WTC11 (cell line): ENCODE results near the gene BMP8B. TPM values are rescaled to one million over a fixed set of nuclear protein-coding genes. Genes with fewer than 3 reads are reported as not detected.

ENCODE experiments used
- ATAC-seq: fragments of 200-7000 bp; cut with Tn5 transposase; 2 replicates; pipeline ENCODE4 v1.10.0; 2021; ENCODE audit warnings: mild to moderate bottlenecking, moderate library complexity
- CTCF ChIA-PET: fragments of 300-600 bp; sonication (Branson Sonifier 250); formaldehyde crosslinking; loops from one replicate; lab custom pipeline; 2021; ENCODE audit warnings: antibody characterized with exemption; lab: Charles Lee
- POLR2A ChIA-PET: fragments of 350-600 bp; sonication (Branson Sonifier 250); formaldehyde crosslinking; loops from one replicate; lab custom pipeline; 2021; ENCODE audit warnings: antibody characterized with exemption; lab: Charles Lee
- DNase-seq: peaks from one replicate; pipeline ENCODE4 v3.0.0; 2021; ENCODE audit warnings: low spot score
- H3K27ac Mint-ChIP-seq: 2 replicates; pipeline ENCODE4 v1.8.0; 2021; ENCODE audit warnings: mixed read lengths
- H3K27me3 Mint-ChIP-seq: 2 replicates; pipeline ENCODE4 v1.8.0; 2021; ENCODE audit warnings: low read depth, mild to moderate bottlenecking, moderate library complexity, mixed read lengths
- H3K36me3 Mint-ChIP-seq: 2 replicates; pipeline ENCODE4 v1.8.0; 2021; ENCODE audit warnings: mixed read lengths
- H3K4me1 Mint-ChIP-seq: 2 replicates; pipeline ENCODE4 v1.8.0; 2022; ENCODE audit warnings: mixed read lengths
- H3K4me3 Mint-ChIP-seq: 2 replicates; pipeline ENCODE4 v1.8.0; 2021; ENCODE audit warnings: mild to moderate bottlenecking, moderate library complexity, mixed read lengths
- H3K9me3 Mint-ChIP-seq: 2 replicates; pipeline ENCODE4 v1.8.0; 2021; ENCODE audit warnings: mixed read lengths
- CBFB ChIP-seq: sonication (generic); formaldehyde crosslinking; IDR thresholded peaks from 2 replicates; pipeline ENCODE4 v1.8.1; 2022; ENCODE audit warnings: mild to moderate bottlenecking, low read depth, missing genetic modification reagents
- CREB1 ChIP-seq: sonication (generic); formaldehyde crosslinking; IDR thresholded peaks from 2 replicates; pipeline ENCODE4 v1.8.0; 2023; ENCODE audit warnings: mild to moderate bottlenecking, missing genetic modification reagents
- IRF2 ChIP-seq: sonication (generic); formaldehyde crosslinking; IDR thresholded peaks from 2 replicates; pipeline ENCODE4 v1.8.0; 2022; ENCODE audit warnings: low read depth, missing genetic modification reagents, borderline replicate concordance
- JUN ChIP-seq: sonication (generic); formaldehyde crosslinking; IDR thresholded peaks from 2 replicates; pipeline ENCODE4 v1.8.0; 2023; ENCODE audit warnings: mild to moderate bottlenecking, missing genetic modification reagents
- MXD4 ChIP-seq: fragments of 250-450 bp; sonication (Bioruptor Pico); IDR thresholded peaks from 2 replicates; pipeline ENCODE4 v1.8.0; 2021; ENCODE audit warnings: mild to moderate bottlenecking, moderate library complexity, borderline replicate concordance
- NFYB ChIP-seq: sonication (generic); formaldehyde crosslinking; conservative IDR thresholded peaks from 2 replicates; pipeline ENCODE4 v1.8.0; 2022; ENCODE audit warnings: low read depth, missing genetic modification reagents
- NR2C2 ChIP-seq: sonication (generic); formaldehyde crosslinking; IDR thresholded peaks from 2 replicates; pipeline ENCODE4 v1.8.0; 2022; ENCODE audit warnings: mild to moderate bottlenecking, missing genetic modification reagents
- TEAD4 ChIP-seq: sonication (generic); formaldehyde crosslinking; IDR thresholded peaks from 2 replicates; pipeline ENCODE4 v1.8.0; 2022; ENCODE audit warnings: mild to moderate bottlenecking, missing genetic modification reagents
- ZNF317 ChIP-seq: sonication (generic); formaldehyde crosslinking; IDR thresholded peaks from 2 replicates; pipeline ENCODE4 v1.8.1; 2023; ENCODE audit warnings: low read depth, mild to moderate bottlenecking, moderate library complexity, missing genetic modification reagents, borderline replicate concordance
- total RNA-seq: library from RNA; stranded (reverse); gene quantifications from 3 replicates; pipeline ENCODE4 v1.2.3, GENCODE V29; 2021
- TF ChIP-seq, protein P1 (sequence below): sonication (generic); formaldehyde crosslinking; IDR thresholded peaks from 2 replicates; pipeline ENCODE4 v1.8.1; 2023; ENCODE audit warnings: mild to moderate bottlenecking, missing genetic modification reagents
- TF ChIP-seq, protein P2 (sequence below): fragments of 250-450 bp; sonication (Bioruptor Pico); IDR thresholded peaks from 2 replicates; pipeline ENCODE4 v1.9.0; 2021; ENCODE audit warnings: moderate library complexity, mild to moderate bottlenecking, inconsistent platforms, borderline replicate concordance
- TF ChIP-seq, protein P3 (sequence below): sonication (generic); formaldehyde crosslinking; conservative IDR thresholded peaks from 2 replicates; pipeline ENCODE4 v1.8.1; 2022; ENCODE audit warnings: mild to moderate bottlenecking, missing genetic modification reagents
- TF ChIP-seq, protein P4 (sequence below): sonication (generic); formaldehyde crosslinking; IDR thresholded peaks from 2 replicates; pipeline ENCODE4 v1.8.1; 2023; ENCODE audit warnings: mild to moderate bottlenecking, missing genetic modification reagents
- TF ChIP-seq, protein P5 (sequence below): sonication (generic); formaldehyde crosslinking; IDR thresholded peaks from 2 replicates; pipeline ENCODE4 v1.8.1; 2022; ENCODE audit warnings: low read depth, mild to moderate bottlenecking, moderate library complexity, missing genetic modification reagents, borderline replicate concordance
- TF ChIP-seq, protein P6 (sequence below): sonication (generic); formaldehyde crosslinking; IDR thresholded peaks from 2 replicates; pipeline ENCODE4 v1.8.1; 2022; ENCODE audit warnings: missing genetic modification reagents, borderline replicate concordance
- TF ChIP-seq, protein P7 (sequence below): fragments of 250-450 bp; sonication (Bioruptor Pico); conservative IDR thresholded peaks from 2 replicates; pipeline ENCODE4 v1.9.0; 2021; ENCODE audit warnings: mild to moderate bottlenecking
- TF ChIP-seq, protein P8 (sequence below): sonication (generic); formaldehyde crosslinking; IDR thresholded peaks from 2 replicates; pipeline ENCODE4 v1.8.1; 2022; ENCODE audit warnings: low read depth, missing genetic modification reagents, borderline replicate concordance
- TF ChIP-seq, protein P9 (sequence below): sonication (generic); formaldehyde crosslinking; IDR thresholded peaks from 2 replicates; pipeline ENCODE4 v1.8.1; 2023; ENCODE audit warnings: mild to moderate bottlenecking, missing genetic modification reagents, borderline replicate concordance

Gene BMP8B
- total RNA-seq, 1 experiment from 2014 or later, result 0.74 TPM

DNA sequence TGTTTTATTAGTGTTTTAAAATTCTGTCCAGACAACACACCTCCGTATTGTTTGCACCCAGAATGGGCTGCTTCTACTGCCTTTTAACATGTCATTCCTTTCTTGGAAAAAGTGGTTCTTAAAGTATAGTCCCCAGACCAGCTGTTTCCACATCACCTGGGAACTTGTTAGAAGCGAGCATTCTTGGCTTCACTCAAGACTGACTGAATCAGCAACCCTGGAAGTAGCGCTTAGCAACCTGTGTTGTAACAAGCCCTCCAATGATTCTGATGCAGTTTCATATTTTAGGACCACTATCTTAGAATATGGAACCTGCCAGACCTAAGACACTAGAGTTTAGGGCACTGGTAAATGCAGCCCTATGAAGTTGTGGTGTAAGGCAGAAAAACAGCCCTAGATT, 55.9 kb downstream of the BMP8B start:
- ATAC-seq, result no peak
- POLR2A ChIA-PET, result no interaction called here
- H3K27ac Mint-ChIP-seq, result no peak overlapping the region
- CTCF ChIA-PET, result interaction anchor here (0.6 to 0.8 kb wide), 2 partner anchors 12 to 126 kb away, joined by 3 read pairs; no protein-coding TSS in a partner anchor
- TF ChIP-seq, protein P1, sequence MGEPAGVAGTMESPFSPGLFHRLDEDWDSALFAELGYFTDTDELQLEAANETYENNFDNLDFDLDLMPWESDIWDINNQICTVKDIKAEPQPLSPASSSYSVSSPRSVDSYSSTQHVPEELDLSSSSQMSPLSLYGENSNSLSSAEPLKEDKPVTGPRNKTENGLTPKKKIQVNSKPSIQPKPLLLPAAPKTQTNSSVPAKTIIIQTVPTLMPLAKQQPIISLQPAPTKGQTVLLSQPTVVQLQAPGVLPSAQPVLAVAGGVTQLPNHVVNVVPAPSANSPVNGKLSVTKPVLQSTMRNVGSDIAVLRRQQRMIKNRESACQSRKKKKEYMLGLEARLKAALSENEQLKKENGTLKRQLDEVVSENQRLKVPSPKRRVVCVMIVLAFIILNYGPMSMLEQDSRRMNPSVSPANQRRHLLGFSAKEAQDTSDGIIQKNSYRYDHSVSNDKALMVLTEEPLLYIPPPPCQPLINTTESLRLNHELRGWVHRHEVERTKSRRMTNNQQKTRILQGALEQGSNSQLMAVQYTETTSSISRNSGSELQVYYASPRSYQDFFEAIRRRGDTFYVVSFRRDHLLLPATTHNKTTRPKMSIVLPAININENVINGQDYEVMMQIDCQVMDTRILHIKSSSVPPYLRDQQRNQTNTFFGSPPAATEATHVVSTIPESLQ (CRISPR knock-in tag), result no peak
- TF ChIP-seq, protein P2, sequence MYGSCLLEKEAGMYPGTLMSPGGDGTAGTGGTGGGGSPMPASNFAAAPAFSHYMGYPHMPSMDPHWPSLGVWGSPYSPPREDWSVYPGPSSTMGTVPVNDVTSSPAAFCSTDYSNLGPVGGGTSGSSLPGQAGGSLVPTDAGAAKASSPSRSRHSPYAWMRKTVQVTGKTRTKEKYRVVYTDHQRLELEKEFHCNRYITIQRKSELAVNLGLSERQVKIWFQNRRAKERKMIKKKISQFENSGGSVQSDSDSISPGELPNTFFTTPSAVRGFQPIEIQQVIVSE, result no peak
- TF ChIP-seq CREB1 (CRISPR knock-in tag) (no peak), JUN (CRISPR knock-in tag) (no peak), IRF2 (CRISPR knock-in tag) (no peak), NR2C2 (CRISPR knock-in tag) (no peak), CBFB (CRISPR knock-in tag) (no peak), ZNF317 (CRISPR knock-in tag) (no peak), MXD4 (CRISPR knock-in tag) (no peak)
- TF ChIP-seq, protein P3, sequence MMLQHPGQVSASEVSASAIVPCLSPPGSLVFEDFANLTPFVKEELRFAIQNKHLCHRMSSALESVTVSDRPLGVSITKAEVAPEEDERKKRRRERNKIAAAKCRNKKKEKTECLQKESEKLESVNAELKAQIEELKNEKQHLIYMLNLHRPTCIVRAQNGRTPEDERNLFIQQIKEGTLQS (CRISPR knock-in tag), result no peak
- TF ChIP-seq, protein P4, sequence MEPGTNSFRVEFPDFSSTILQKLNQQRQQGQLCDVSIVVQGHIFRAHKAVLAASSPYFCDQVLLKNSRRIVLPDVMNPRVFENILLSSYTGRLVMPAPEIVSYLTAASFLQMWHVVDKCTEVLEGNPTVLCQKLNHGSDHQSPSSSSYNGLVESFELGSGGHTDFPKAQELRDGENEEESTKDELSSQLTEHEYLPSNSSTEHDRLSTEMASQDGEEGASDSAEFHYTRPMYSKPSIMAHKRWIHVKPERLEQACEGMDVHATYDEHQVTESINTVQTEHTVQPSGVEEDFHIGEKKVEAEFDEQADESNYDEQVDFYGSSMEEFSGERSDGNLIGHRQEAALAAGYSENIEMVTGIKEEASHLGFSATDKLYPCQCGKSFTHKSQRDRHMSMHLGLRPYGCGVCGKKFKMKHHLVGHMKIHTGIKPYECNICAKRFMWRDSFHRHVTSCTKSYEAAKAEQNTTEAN (CRISPR knock-in tag), result no peak
- TF ChIP-seq, protein P5, sequence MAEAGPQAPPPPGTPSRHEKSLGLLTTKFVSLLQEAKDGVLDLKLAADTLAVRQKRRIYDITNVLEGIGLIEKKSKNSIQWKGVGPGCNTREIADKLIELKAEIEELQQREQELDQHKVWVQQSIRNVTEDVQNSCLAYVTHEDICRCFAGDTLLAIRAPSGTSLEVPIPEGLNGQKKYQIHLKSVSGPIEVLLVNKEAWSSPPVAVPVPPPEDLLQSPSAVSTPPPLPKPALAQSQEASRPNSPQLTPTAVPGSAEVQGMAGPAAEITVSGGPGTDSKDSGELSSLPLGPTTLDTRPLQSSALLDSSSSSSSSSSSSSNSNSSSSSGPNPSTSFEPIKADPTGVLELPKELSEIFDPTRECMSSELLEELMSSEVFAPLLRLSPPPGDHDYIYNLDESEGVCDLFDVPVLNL (CRISPR knock-in tag), result no peak
- TF ChIP-seq, protein P6, sequence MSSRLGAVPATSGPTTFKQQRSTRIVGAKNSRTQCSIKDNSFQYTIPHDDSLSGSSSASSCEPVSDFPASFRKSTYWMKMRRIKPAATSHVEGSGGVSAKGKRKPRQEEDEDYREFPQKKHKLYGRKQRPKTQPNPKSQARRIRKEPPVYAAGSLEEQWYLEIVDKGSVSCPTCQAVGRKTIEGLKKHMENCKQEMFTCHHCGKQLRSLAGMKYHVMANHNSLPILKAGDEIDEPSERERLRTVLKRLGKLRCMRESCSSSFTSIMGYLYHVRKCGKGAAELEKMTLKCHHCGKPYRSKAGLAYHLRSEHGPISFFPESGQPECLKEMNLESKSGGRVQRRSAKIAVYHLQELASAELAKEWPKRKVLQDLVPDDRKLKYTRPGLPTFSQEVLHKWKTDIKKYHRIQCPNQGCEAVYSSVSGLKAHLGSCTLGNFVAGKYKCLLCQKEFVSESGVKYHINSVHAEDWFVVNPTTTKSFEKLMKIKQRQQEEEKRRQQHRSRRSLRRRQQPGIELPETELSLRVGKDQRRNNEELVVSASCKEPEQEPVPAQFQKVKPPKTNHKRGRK (CRISPR knock-in tag), result no peak
- TF ChIP-seq, all 79 proteins: peak for 0
- no peaks in the 10 kb centered on the region for H3K4me1 Mint-ChIP-seq
- peaks cover 100% of the 10 kb centered on the region for H3K27me3 Mint-ChIP-seq
- no peaks in the 10 kb centered on the region for H3K9me3 Mint-ChIP-seq
- H3K36me3 Mint-ChIP-seq, result no peaks in the 10 kb centered on the region
- DNase-seq, result no peak
- H3K4me3 Mint-ChIP-seq, result no peak overlapping the region

DNA sequence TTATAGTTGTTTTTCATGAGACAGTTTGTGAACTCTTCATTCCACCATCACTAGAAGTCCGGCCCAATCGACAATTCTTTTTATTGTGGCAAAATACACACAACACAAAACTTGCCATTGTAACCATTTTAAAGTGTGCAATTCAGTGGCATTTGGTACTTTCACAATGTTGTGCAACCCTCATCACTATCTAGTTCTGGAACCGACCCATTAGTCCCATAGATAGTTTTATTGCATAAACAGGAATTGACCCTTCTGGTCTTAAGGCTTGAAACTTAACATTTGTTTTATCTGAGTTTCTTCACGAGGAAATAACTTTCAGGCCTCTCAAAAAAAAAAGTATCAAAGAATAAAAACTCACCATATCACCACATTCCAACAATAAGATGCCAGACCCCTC, 58.8 kb downstream of the BMP8B start:
- no peaks in the 10 kb centered on the region for H3K4me1 Mint-ChIP-seq
- H3K27ac Mint-ChIP-seq, result no peak overlapping the region
- no peak overlapping the region for H3K4me3 Mint-ChIP-seq
- ChIA-PET CTCF (interaction anchor here (0.7 to 1.2 kb wide), 3 partner anchors 9 to 18 kb away, joined by 3 to 4 read pairs (median 3); partner anchors contain the start of gene PPIE), POLR2A (no interaction called here)
- ATAC-seq (no peak), DNase-seq (no peak)
- H3K36me3 Mint-ChIP-seq, result no peaks in the 10 kb centered on the region
- no peaks in the 10 kb centered on the region for H3K9me3 Mint-ChIP-seq
- peaks cover 99% of the 10 kb centered on the region for H3K27me3 Mint-ChIP-seq
- TF ChIP-seq, protein P7, sequence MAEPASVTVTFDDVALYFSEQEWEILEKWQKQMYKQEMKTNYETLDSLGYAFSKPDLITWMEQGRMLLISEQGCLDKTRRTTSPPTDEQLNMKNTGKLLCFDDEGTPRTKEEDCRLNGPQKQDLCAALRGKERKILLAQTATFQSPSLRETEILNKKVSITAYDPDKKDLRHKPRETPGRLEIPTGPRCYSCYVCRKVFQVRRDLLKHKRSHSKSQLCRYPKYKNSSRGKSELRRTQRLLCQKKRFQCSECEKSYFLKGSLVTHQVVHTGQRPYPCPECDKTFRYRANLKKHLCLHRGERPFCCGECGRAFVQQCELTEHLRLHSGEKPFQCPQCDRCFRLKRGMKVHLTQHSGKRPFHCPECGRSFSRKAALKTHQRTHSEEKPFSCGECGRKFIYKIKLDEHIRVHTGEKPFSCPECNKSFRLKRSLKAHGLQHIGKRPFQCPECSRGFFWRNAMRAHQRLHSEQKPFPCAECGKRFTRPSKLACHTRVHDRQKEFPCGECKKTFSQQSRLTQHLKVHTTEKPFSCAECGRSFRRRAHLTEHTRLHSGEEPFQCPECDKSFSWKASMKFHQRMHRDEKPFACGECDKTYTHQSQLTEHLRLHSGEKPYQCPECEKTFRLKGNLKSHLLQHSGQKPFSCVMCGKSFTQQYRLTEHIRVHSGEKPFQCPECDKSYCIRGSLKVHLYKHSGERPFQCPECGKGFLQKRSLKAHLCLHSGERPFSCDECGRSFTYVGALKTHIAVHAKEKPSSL, result no peak
- TF ChIP-seq, protein P8, sequence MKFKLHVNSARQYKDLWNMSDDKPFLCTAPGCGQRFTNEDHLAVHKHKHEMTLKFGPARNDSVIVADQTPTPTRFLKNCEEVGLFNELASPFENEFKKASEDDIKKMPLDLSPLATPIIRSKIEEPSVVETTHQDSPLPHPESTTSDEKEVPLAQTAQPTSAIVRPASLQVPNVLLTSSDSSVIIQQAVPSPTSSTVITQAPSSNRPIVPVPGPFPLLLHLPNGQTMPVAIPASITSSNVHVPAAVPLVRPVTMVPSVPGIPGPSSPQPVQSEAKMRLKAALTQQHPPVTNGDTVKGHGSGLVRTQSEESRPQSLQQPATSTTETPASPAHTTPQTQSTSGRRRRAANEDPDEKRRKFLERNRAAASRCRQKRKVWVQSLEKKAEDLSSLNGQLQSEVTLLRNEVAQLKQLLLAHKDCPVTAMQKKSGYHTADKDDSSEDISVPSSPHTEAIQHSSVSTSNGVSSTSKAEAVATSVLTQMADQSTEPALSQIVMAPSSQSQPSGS, result no peak
- TF ChIP-seq, protein P9, sequence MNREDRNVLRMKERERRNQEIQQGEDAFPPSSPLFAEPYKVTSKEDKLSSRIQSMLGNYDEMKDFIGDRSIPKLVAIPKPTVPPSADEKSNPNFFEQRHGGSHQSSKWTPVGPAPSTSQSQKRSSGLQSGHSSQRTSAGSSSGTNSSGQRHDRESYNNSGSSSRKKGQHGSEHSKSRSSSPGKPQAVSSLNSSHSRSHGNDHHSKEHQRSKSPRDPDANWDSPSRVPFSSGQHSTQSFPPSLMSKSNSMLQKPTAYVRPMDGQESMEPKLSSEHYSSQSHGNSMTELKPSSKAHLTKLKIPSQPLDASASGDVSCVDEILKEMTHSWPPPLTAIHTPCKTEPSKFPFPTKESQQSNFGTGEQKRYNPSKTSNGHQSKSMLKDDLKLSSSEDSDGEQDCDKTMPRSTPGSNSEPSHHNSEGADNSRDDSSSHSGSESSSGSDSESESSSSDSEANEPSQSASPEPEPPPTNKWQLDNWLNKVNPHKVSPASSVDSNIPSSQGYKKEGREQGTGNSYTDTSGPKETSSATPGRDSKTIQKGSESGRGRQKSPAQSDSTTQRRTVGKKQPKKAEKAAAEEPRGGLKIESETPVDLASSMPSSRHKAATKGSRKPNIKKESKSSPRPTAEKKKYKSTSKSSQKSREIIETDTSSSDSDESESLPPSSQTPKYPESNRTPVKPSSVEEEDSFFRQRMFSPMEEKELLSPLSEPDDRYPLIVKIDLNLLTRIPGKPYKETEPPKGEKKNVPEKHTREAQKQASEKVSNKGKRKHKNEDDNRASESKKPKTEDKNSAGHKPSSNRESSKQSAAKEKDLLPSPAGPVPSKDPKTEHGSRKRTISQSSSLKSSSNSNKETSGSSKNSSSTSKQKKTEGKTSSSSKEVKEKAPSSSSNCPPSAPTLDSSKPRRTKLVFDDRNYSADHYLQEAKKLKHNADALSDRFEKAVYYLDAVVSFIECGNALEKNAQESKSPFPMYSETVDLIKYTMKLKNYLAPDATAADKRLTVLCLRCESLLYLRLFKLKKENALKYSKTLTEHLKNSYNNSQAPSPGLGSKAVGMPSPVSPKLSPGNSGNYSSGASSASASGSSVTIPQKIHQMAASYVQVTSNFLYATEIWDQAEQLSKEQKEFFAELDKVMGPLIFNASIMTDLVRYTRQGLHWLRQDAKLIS (CRISPR knock-in tag), result no peak
- no peak for TF ChIP-seq TEAD4 (CRISPR knock-in tag)
- TF ChIP-seq NFYB (CRISPR knock-in tag), result no peak
